ENCODE results near the gene VTI1B. TPM values are rescaled to one million over a fixed set of nuclear protein-coding genes. Genes with fewer than 3 reads are reported as not detected.

VTI1B gene
- total RNA-seq, 1 donor from 2014 or later = 79.2 TPM

DNA sequence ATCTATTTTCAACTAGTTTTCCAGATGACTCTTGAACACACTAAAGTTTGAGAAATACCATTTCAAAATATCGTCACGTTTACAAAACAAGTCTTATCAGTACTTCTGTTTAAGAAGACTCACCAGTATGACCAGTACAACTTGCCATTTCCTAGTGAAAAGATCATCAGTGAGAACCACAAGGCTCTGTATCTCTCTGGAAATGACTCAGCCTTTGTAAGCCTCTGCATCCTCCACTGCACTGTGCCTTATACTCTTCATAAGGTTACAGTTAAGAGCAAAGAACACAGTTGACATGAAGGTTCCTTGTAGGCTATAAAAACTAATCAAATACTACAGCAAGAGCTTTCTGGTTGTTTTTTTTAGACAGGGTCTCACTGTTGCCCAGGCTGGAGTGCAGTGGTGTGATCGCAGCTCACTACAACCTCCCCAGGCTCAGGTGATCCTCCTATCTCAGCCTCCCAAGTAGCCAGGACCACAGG, 5.7 kb upstream of the VTI1B start:
- intact Hi-C loops (cut with micrococcal nuclease) = loop anchor here (1.0 kb wide), 1 partner anchor 15 kb away; the partner anchor contains the start of gene RDH11

DNA sequence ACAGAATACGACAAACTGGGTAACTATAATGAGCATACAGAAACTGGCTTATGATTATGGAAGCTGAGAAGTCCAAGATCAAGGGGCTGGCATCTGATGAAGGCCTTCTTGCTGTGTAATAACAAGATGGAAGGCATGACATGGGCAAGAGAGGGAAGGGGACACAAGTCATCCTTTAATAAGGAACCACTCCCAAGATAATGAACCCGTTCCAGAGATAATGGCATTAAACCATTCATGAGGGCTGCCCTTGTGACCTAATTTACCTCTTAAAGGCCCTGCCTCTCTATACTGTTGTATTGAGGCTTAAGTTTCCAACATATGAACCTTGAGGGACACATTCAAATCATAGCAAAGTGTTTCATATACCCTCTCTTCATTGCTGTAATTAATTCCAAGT, 4.6 kb upstream of the VTI1B start:
- intact Hi-C loops (cut with micrococcal nuclease) = no loop called here

DNA sequence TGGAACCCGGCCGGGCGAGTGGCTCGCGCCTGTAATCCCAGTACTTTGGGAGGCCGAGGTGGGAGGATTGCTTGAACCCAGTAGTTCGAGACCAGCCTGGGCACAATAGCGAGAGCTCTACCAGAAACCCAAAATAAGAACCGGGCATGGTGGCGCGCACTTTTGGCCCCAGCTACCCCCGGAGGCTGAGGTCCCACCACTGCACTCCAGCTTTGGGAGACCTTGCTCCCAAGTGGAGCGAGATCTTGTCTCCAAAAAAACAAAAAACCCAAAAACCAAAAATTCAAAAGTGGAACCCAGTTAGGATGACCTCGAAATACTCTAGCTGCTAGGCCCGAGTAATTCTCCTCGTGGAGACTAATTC, 769 bp upstream of the VTI1B start:
- intact Hi-C loops (cut with micrococcal nuclease) = loop anchor here (2.0 kb wide), 1 partner anchor 56 kb away; the partner anchor contains the start of gene ARG2

DNA sequence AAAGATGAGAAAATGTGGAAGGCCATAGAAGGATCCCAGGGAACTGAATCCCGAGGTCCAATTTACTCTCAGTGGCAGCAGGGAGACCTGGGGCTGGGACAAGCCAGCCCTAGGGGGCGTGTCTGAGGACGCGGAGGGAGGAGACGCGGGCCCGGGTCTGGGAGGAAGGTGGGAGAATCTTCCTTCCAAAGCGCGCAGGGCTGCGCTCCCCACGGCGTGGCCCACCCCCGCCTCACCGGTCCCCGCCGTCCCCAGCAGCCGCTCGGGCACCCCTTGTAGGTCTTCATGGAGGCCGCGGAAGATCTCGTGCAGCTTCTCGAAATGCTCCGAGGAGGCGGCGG, 323 bp downstream of the VTI1B start:
- intact Hi-C loops (cut with micrococcal nuclease) = loop anchor here (1.0 to 2.0 kb wide), 4 partner anchors 21 to 314 kb away; partner anchors contain the start of genes ARG2, EIF2S1, RDH11 and ZFYVE26

DNA sequence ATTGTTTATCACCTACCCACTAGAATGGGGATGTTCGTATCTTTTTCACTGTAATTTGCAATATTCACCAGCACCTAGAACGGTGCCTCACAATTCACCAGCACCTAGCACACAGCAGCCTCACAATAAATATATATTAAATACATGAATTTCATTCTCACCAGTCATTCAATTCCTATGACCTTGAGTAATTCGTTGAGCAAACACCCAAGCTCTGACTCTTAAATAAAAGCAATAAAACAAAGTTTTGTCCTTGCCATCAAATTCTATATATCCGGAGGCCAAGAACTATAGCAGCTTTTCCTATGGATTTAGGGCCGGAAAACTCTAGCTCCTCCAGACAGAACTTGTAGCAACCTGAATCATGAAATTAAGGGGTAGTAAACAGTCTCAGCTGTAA, 981 bp downstream of the VTI1B start:
- intact Hi-C loops (cut with micrococcal nuclease) = no loop called here

DNA sequence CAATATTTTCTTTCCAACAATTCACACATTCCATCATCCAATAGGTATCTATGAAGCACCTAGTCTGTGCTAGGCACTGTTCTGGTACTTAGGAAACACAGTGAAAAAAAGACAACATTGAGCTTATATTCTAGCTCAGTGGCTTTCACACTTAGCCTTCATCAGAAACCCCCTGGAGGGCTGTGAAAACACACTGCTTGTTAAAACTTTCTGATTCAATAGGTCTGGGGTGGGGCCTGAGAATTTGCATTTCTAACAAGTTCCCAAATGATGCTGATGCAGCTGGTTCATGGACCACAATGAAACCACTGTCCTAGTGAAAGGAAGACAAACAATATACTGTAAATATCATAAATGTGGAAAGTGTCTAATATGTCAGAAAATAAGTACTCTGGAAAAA, 5.9 kb downstream of the VTI1B start:
- intact Hi-C loops (cut with micrococcal nuclease) = loop anchor here (10.0 kb wide), 1 partner anchor 144 kb away; no protein-coding TSS in a partner anchor

DNA sequence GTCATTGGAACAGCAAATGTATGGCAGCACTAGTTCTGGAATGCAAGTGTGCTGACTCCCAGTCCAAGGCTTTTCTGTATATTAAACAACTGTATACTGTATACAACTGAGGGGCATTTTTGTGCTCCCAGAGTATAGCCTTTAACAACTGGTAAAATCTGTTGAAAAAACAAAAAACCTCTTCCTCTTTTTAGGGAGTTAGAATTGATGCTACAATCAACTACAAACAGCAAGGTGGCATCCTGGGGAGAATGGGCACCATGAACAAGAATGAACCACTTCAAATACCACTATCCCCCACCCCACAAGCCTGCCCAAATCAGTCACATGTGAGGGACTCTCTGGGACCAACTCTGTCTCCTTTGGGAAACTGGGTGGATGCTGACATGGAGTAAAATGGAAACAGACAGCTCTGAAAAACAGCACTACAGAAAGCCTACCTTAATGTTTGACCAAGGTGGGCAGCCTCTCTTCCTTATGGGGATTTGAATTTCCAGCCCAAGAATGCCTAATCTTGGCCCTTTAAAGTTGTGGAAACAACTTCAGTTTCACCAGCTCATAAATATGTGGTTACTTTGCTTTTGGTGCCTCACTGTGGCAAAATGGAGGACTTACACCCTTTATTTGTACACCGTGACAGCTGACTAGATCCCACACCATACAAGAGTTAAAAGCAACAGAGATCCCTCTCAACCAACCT, 7.5 kb downstream of the VTI1B start:
- intact Hi-C loops (cut with micrococcal nuclease) = loop anchor here (1.0 to 10.0 kb wide), 4 partner anchors 49 to 240 kb away; partner anchors contain the start of gene PIGH

DNA sequence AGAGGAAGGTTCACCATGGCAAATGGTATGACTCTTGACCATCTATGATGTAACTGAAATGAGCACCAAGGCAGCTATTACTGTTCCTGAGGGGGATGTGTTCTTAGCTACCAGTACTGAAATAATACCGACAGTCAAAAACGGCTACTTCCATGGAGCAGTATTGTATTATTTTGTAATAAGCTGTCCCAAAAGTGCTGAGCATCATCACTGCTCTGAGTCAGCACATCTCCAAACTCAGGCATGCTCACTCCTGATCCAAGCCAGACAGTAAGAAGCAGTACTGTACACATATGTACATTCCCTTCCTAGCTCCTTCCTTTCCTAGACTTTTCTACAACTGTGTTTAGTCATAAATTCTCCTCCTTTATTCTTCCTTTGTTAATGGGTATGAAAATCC, 8.6 kb downstream of the VTI1B start:
- intact Hi-C loops (cut with micrococcal nuclease) = loop anchor here (2.0 to 10.0 kb wide), 2 partner anchors 141 to 239 kb away; no protein-coding TSS in a partner anchor

DNA sequence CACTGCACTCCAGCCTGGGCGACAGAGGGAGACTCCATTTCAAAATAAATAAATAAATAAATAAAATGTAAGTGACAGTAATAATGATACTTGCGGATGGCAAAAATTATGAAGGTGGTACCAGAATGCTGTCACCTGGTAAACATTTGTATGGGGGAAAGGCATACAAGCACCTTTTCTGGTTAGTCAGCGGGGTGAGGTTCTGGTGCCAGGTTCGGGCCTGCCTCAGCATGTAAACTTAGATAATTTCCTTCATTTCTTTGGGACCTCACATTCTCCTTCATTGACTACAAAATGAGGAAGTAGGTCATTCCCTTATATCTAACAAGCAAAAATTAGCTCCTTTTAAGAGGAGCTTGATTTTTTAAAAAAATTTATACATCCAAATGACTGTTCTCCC, 10.8 kb downstream of the VTI1B start:
- intact Hi-C loops (cut with micrococcal nuclease) = loop anchor here (10.0 kb wide), 1 partner anchor 139 kb away; no protein-coding TSS in a partner anchor

DNA sequence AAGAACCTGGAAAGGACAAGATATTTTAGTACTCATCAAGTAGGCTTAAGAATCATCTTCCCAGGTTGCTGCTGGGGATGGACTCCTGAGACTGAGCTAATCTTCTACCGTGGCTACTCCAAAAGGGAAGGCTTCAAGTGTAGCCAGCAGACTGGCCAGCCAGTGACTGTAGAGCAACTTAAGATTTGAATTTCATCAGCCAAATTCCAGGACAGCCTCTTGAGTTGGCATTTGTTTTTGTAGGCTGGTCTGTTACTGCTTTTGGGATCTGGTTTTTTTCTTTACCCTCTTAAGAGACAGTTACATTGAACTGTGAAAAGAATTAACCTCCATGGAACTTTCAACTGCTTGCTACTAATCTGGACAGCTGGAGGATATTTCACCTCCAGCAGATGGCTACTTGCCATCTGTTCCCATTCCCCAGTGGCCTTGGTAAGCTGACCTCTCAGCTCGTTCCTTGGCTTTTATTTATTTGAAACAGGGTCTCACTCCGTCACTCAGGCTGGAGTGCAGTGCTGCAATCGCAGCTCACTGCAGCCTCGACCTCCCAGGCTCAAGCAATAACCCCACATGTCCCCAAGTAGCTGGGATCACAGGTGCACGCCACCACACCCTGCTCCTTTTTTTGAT, 20.7 kb downstream of the VTI1B start:
- intact Hi-C loops (cut with micrococcal nuclease) = no loop called here

DNA sequence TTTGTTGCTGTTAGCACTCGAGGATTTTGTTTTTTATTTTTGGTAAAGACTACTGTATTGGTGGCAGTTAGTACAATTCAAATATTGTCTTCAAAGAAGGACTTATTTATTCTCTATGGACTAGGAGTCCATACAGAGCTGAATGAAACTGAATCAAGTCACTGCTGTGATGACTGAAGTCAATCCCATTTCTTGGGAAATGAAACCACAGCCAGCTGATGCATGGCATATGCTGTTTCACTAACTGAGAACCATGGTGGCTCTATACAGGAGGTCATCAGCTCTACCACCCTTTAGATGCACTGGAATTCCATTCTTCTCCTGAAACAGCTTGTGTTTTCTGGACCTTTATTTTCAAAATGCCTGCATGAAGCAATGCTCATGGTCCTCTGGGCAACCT, 22.2 kb downstream of the VTI1B start:
- intact Hi-C loops (cut with micrococcal nuclease) = no loop called here

DNA sequence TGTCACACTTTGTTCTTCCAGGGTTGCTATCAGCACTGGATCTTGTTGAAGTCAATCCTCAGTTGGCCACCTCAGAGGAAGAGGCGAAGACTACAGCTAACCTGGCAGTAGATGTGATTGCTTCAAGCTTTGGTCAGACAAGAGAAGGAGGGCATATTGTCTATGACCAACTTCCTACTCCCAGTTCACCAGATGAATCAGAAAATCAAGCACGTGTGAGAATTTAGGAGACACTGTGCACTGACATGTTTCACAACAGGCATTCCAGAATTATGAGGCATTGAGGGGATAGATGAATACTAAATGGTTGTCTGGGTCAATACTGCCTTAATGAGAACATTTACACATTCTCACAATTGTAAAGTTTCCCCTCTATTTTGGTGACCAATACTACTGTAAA, 23.7 kb downstream of the VTI1B start:
- intact Hi-C loops (cut with micrococcal nuclease) = no loop called here

DNA sequence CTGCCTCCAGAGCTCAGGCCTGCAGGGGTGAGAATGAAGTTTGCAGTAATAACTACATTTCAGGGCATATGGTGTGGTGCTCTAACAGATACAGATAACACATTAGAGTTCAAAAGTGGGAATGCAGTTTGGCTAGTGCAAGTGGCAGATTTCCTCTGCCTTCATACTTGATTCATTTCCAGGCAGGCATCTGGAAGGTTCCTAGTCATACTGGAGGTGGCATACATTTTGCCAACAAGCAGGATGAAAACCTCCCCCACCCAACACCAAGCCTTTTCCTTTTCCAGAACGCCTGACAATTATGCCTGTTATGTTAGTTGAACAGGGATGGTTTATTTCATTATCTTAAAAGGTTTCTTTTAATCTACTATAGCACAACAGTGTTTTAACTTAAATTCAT, 24.3 kb downstream of the VTI1B start:
- intact Hi-C loops (cut with micrococcal nuclease) = no loop called here

DNA sequence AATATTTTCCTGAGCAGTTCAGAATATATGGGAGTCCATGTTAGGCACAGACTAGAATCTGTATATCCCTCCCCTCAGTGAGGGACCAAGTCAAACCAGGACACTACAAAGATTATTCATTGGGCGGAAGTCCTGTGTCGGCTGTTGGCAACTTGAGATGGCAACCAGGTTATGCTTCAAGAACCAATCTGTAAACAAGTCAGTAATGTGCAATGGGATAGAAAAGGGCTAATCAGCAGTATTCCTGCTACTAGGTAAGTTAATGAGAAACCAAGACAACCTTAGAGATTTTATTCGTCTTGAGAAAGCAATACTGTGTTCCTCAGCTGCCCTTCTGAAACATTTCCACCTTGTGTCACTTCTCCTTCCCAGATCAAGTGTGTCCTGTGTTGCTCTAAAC, 28.3 kb downstream of the VTI1B start:
- intact Hi-C loops (cut with micrococcal nuclease) = no loop called here

DNA sequence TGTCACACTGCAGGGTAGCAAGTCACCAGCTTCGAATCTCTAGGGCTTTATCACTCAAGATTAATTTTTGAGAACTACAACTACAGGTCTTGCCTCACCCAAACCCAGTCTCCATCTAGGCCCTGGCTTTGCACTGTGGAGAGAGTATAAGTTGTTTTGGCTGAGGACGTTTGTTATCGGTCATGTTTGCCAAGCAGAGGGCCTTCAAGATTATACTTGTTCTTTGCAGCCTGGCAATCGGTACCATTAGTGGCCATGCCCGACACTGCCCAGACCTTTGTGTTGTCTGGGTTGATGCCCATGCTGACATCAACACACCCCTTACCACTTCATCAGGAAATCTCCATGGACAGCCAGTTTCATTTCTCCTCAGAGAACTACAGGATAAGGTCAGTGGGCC, 29.0 kb downstream of the VTI1B start:
- intact Hi-C loops (cut with micrococcal nuclease) = no loop called here

DNA sequence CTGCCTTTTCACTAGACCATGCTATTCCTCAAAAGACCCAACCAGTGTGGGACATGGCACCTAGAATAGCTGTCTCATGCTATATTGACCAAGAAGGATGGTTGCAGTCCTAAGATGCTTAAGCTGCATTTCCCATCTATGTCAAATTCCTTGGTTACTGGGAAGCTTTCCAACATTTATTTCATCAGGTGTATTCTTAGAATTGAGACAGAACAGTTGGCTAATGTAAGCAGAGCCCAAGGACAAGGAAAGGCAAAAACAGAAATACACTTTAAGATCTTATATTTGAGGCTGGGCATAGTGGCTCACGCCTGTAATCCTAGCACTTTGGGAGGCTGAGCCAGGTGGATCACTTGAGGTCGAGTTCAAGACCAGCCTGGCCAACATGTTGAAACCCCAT, 30.0 kb downstream of the VTI1B start:
- intact Hi-C loops (cut with micrococcal nuclease) = no loop called here

DNA sequence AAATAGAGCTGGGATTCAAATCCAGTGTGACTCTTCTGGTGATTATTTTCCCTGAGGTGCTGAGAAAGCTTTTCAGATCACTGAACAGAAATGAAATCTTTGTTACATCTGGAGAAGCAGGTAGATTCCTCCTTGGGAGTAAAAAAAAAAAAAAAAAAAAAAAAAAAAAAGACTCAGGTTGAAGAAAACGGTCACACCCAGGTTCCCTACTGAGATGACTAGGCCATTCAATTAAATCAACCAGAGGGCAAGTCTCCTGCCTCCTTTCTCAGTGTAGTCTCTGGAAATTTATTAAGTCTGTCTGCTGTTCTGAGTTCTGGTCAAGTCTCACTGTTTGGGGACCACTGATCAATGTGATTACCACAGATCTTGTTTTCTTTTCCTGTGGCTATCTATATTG, 30.7 kb downstream of the VTI1B start:
- intact Hi-C loops (cut with micrococcal nuclease) = no loop called here

DNA sequence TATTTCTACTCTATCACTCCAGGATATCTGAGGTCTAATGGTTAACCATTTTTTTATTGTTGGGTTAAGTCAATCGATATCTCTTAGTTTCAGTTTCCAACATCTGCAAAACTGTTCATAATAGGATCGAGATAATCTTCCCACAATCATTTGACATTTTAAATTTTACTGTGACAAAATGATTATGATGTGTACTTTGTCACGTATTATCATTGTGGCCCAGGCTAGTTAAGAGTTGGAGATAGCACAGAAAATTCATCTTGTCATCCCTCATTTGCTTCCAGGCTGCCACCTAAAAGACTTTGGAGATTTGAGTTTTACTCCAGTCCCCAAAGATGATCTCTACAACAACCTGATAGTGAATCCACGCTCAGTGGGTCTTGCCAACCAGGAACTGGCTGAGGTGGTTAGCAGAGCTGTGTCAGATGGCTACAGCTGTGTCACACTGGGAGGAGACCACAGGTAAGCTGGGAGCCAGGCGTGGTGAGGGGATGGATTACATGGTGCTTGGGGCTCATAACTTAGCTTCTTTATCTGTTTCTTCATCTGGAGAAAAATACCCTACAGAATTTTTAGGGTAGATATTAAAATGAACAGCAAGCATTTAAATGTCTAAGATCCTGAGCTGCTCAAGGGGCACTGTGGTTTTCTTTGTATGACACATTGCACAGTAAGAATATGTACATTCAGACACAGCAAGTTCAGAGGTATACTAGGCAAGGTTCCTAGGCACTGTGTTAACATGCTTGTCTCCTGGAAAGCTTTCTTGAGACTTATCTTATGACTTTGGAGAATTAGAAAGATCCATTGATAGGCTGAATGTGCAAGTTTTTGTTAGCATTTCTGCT, 32.3 kb downstream of the VTI1B start:
- intact Hi-C loops (cut with micrococcal nuclease) = no loop called here

DNA sequence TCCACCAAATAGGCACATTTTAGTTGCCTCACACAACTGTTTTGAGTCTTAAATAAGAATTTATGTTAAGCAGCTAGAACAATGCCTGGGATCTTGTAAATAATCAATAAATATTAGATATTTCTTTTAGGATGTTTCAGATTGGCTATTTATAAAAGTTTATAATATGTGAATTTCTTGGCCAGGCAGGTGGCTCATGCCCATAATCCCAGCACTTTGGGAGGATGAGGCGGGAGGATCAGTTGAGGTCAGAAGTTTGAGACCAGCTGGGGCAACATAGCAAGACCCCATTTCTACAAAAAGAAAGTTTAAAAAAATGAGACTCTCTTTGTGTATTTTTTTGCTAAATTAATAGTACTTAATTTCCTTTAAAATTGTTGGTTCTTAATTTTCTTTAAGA, 33.0 kb downstream of the VTI1B start:
- intact Hi-C loops (cut with micrococcal nuclease) = no loop called here

DNA sequence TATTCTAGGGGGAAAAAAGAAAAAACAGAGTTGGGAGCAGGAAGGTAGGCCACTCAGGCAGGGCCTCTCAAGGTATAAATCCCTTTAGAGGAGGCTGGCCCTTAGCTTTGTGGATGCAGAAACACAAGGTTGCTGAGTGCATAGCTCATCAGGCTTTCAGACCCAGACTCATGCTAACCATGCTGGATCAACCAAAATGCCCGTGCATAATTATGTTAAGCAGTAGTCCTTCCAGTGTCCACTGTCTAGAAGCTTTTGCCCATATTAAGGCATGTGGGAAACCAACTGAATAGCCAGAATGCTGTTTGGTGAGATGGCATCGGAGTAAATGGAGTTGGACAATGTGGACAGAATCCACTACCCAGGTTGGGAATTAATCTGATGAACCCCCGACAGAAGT, 35.8 kb downstream of the VTI1B start:
- intact Hi-C loops (cut with micrococcal nuclease) = no loop called here

DNA sequence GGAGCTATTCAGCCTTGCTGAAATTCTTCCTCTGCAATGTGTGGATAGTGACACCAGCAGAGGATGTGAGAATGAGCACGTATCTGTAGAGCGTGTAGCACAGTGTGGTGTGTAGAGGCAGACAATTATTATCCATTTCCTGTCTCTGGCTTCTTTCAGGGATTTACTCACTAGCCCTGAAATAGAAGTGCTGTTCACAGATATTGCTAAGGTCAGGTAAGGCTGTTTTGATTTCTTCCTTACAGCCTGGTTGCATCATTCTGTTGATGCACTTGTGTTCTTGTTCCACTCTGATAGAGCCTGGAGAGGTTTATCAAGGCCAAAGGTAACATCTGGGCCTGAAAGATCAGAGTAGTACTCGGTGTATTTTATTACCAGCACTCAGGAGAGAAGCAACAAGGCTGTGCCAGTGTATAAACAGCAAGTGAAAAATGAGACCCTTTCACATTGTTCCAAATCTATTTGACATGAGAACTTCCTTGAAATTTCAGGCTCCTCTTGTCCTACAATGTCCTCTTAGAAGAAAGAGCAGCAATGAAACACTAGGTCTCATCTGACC, 38.0 kb downstream of the VTI1B start:
- intact Hi-C loops (cut with micrococcal nuclease) = no loop called here

All from T-helper 2 cell treated with Interferon-gamma antibody and Interleukin-4, amounts not matched to agents 100 ng/mL and 5 ng/mL, for 36 hours (primary cell).